ENCODE data around the gene KIF17.

KIF17 gene

GRCh38 chr1:20668581-20668980 is 49.2 kb downstream of the KIF17 start:
- no peak for DNase-seq (ENCODE audit: low spot score)
- no peak for TF ChIP-seq CTCF (IDR thresholded peaks at IDR 0.05; ENCODE audit: extremely low read depth, missing control alignments)

- no peak for TF ChIP-seq CTCF (IDR thresholded peaks at IDR 0.05; ENCODE audit: extremely low read depth, missing control alignments)
- DNase-seq (ENCODE audit: low spot score) = no peak
Observed at GRCh38 chr1:20666804-20667203, 51.0 kb downstream of the KIF17 start.

GRCh38 chr1:20666146-20666545 is 51.7 kb downstream of the KIF17 start:
- no peak for TF ChIP-seq CTCF (IDR thresholded peaks at IDR 0.05; ENCODE audit: extremely low read depth, missing control alignments)
- no peak for DNase-seq (ENCODE audit: low spot score)

- TF ChIP-seq CTCF (IDR thresholded peaks at IDR 0.05; ENCODE audit: extremely low read depth, missing control alignments) = no peak
Observed at GRCh38 chr1:20665726-20666125, 52.1 kb downstream of the KIF17 start.

GRCh38 chr1:20663969-20664715 is 53.7 kb downstream of the KIF17 start:
- no peak for TF ChIP-seq CTCF (IDR thresholded peaks at IDR 0.05; ENCODE audit: extremely low read depth, missing control alignments)
- DNase-seq (ENCODE audit: low spot score) = no peak

More at GRCh38 chr1:20665726-20666125, 52.1 kb downstream of the KIF17 start:
- DNase-seq (ENCODE audit: low spot score) = no peak

GRCh38 chr1:20663365-20663764 is 54.4 kb downstream of the KIF17 start:
- no peak for TF ChIP-seq CTCF (IDR thresholded peaks at IDR 0.05; ENCODE audit: extremely low read depth, missing control alignments)
- no peak for DNase-seq (ENCODE audit: low spot score)

- no peak for TF ChIP-seq CTCF (IDR thresholded peaks at IDR 0.05; ENCODE audit: extremely low read depth, missing control alignments)
- no peak for DNase-seq (ENCODE audit: low spot score)
Observed at GRCh38 chr1:20662110-20662475, 55.7 kb downstream of the KIF17 start.
